K562 (cell line): Measurements from ENCODE around the gene RPL15. TPM values are rescaled to one million over a fixed set of nuclear protein-coding genes. Genes with fewer than 3 reads are reported as not detected.
A peak's percentile ranks its signal among the peaks of the same experiment; 100 is the strongest.

Source experiments
- ATAC-seq: fragments of 200-7000 bp; cut with Tn5 transposase; 3 replicates; pipeline ENCODE4 v1.9.1; 2020; ENCODE audit warnings: moderate library complexity
- BruUV-seq: library from RNA; stranded (reverse); fragments of 400-500 nt; replicated peaks from 2 replicates; lab custom pipeline; 2021; lab: Mats Ljungman, UMichigan
- CTCF ChIA-PET: fragments of 300-600 bp; formaldehyde crosslinking; extraction: SDS; loops from one replicate; lab custom pipeline; 2021; ENCODE audit warnings: low intra/inter-chr PET ratio; lab: Yijun Ruan, JAX
- POLR2A ChIA-PET: fragments of 300-600, 350-650 bp; sonication (Branson Sonifier 250); formaldehyde crosslinking; extraction: SDS; loops from one replicate; lab custom pipeline; 2021; ENCODE audit warnings: antibody characterized with exemption, inconsistent platforms; lab: Yijun Ruan, JAX
- DNase-seq, 4 experiments: peaks; one replicate each; pipeline versions ENCODE4 v3.0.0 to v3.0.0-alpha.2; 2011 to 2018; ENCODE audit warnings: low spot score in 3 of 4, mixed read lengths in 3 of 4; ENCODE audit errors: extremely low read depth in 1 of 4
- FAIRE-seq: peaks from 2 replicates; lab custom pipeline; 2011; peaks lifted over from hg19 to GRCh38; lab: Jason Lieb, UNC
- H2AFZ ChIP-seq: 2 replicates; pipeline ENCODE4 v1.6.0; 2011; ENCODE audit warnings: low read depth, low read length, control low read depth, inconsistent platforms
- H3K27ac ChIP-seq: fragments of 200-600 bp; 3 replicates; pipeline ENCODE4 v1.8.0; 2011; ENCODE audit warnings: low read depth, mild to moderate bottlenecking, control low read depth, inconsistent platforms, low read length, moderate library complexity, mixed read lengths; ENCODE audit errors: extremely low read depth
- H3K27me3 ChIP-seq, 2 experiments: fragments of 300-600 bp in 1 of 2; 2 replicates in 1 of 2; 3 replicates in 1 of 2; pipeline versions ENCODE4 v1.6.0 to v1.8.0; 2011; ENCODE audit warnings: inconsistent platforms in 2 of 2, low read length in 2 of 2, mild to moderate bottlenecking in 1 of 2, mixed read lengths in 1 of 2, moderate library complexity in 1 of 2; ENCODE audit not compliant: control insufficient read depth in 2 of 2, insufficient read depth in 2 of 2
- H3K36me3 ChIP-seq: fragments of 300-600 bp; 3 replicates; pipeline ENCODE4 v1.8.0; 2011; ENCODE audit warnings: mild to moderate bottlenecking, low read length, inconsistent platforms; ENCODE audit not compliant: control insufficient read depth, insufficient read depth
- H3K4me1 ChIP-seq, 2 experiments: fragments of 200-600 bp in 1 of 2; replicated peaks in 1 of 2; 2 replicates in 1 of 2; 3 replicates in 1 of 2; pipeline versions ENCODE4 v1.5.1 to v1.8.0; 2011; ENCODE audit warnings: inconsistent platforms in 2 of 2, low read length in 2 of 2, mild to moderate bottlenecking in 1 of 2, mixed read lengths in 1 of 2, moderate library complexity in 1 of 2; ENCODE audit not compliant: control insufficient read depth in 2 of 2, insufficient read depth in 2 of 2
- H3K4me2 ChIP-seq: 2 replicates; pipeline ENCODE4 v1.6.1; 2011; ENCODE audit warnings: low read length, control low read depth, inconsistent platforms, mixed read lengths; ENCODE audit not compliant: insufficient read depth
- H3K4me3 ChIP-seq: fragments of 200-600 bp; sonication (generic), shearing (Covaris generic); 2 replicates; pipeline ENCODE4 v1.5.1; 2016; ENCODE audit warnings: control low read depth, inconsistent platforms
- H3K79me2 ChIP-seq: fragments of 200-600 bp; 3 replicates; pipeline ENCODE4 v1.8.0; 2011; ENCODE audit warnings: low read length, inconsistent platforms; ENCODE audit not compliant: control insufficient read depth, insufficient read depth
- H3K9ac ChIP-seq, 2 experiments: 2 replicates each; pipeline versions ENCODE4 v1.6.0 to v1.6.1; 2011; ENCODE audit warnings: low read depth in 2 of 2, low read length in 2 of 2, control low read depth in 1 of 2, inconsistent platforms in 1 of 2, mild to moderate bottlenecking in 1 of 2, mixed read lengths in 1 of 2; ENCODE audit not compliant: insufficient read depth in 1 of 2
- H3K9me1 ChIP-seq: one replicate; pipeline ENCODE4 v1.6.0; 2011; ENCODE audit warnings: inconsistent platforms, mild to moderate bottlenecking, low read length, moderate library complexity; ENCODE audit not compliant: control insufficient read depth, insufficient read depth
- H3K9me3 ChIP-seq: replicated peaks from 2 replicates; pipeline ENCODE4 v1.5.1; 2011; ENCODE audit warnings: low read depth, low read length, inconsistent platforms; ENCODE audit not compliant: control insufficient read depth, insufficient read depth
- H4K20me1 ChIP-seq: replicated peaks from 2 replicates; pipeline ENCODE4 v1.6.1; 2011; ENCODE audit warnings: low read length, inconsistent platforms, mixed read lengths; ENCODE audit not compliant: control insufficient read depth, insufficient read depth
- FUS ChIP-seq: fragments of 200-400 bp; formaldehyde crosslinking; optimal IDR thresholded peaks from 2 replicates; pipeline ENCODE3; 2017; ENCODE audit warnings: low read depth, low read length
- RAD21 ChIP-seq, 2 experiments: fragments of 250-450 bp in 1 of 2; fragments of 450-650 bp in 1 of 2; sonication (Bioruptor Pico) in 1 of 2; formaldehyde crosslinking in 1 of 2; IDR thresholded peaks in 1 of 2; conservative IDR thresholded peaks in 1 of 2; 2 replicates each; pipeline versions ENCODE4 v1.4.0 to v1.8.0; 2020 to 2022; ENCODE audit warnings: mild to moderate bottlenecking in 2 of 2, moderate library complexity in 1 of 2
- WGBS: fragments of 100-300 bp; shearing (Covaris generic); methylation state at CpG from one replicate; pipeline ENCODE4 v1.1.6; 2016; ENCODE audit warnings: low coverage, mixed read lengths; ENCODE audit not compliant: insufficient coverage; ENCODE audit errors: missing lambda C conversion rate; 5-methylcytosine and 5-hydroxymethylcytosine counted together
- in situ Hi-C: fragments of 300-500 bp; cut with MboI; formaldehyde crosslinking; loops from 4 replicates; pipeline ENCODE4 v1.15.0; 2018; ENCODE audit warnings: inconsistent platforms, mixed read lengths
- intact Hi-C: fragments of 100-400 bp; cut with micrococcal nuclease; formaldehyde crosslinking; loops from 2 replicates; pipeline ENCODE4 v1.14.2; 2022
- polyA plus RNA-seq, 8 experiments: library from polyadenylated mRNA; depleted of rRNA in 4 of 8; stranded (reverse) in 5 of 8; unstranded in 3 of 8; fragments of >200 nt; fragmentation: Nextera tagmentation in 2 of 8; fragmentation: Illumina TruSeq in 1 of 8; extraction: Ambion mirVana in 2 of 8; extraction: Trizol in 1 of 8; gene quantifications; 2 replicates each; pipeline versions ENCODE4 v1.2.1 to v1.2.3, GENCODE V29; 2011 to 2014; ENCODE audit warnings: inconsistent platforms in 1 of 8, missing spikeins in 1 of 8
- total RNA-seq, 7 experiments: library from RNA; depleted of rRNA in 6 of 7; stranded (reverse); fragments of >200 nt in 6 of 7; fragmentation: Illumina TruSeq in 2 of 7; extraction: Trizol in 2 of 7; gene quantifications; 2 replicates each; pipeline versions ENCODE4 v1.2.1 to v1.2.3, GENCODE V29; 2011 to 2021; ENCODE audit warnings: low replicate concordance in 1 of 7
- TF ChIP-seq, protein P1 (sequence below), 3 experiments: IDR thresholded peaks in 2 of 3; conservative IDR thresholded peaks in 1 of 3; 2 replicates each; pipeline ENCODE4 v1.5.1; 2011 to 2012; ENCODE audit warnings: low read length in 3 of 3, mild to moderate bottlenecking in 3 of 3, control low read depth in 2 of 3, improper control_type of control experiment in 1 of 3, inconsistent platforms in 1 of 3, low read depth in 1 of 3, mixed read lengths in 1 of 3, moderate library complexity in 1 of 3; ENCODE audit not compliant: insufficient read depth in 2 of 3
- TF ChIP-seq, protein P2 (sequence below), 2 experiments: fragments of 450-650 bp; formaldehyde crosslinking in 1 of 2; IDR thresholded peaks; 2 replicates each; pipeline versions ENCODE4 v1.4.0 to v1.6.1; 2014 to 2020; ENCODE audit warnings: mild to moderate bottlenecking in 2 of 2, borderline replicate concordance in 1 of 2, low read depth in 1 of 2

The RPL15 gene
- total and polyA plus RNA-seq, 9 of the 15 experiments (the other 6 are each of a cell fraction or from before 2014, with no cell fraction given): 2,393 to 8,850 (median 3,928) TPM

DNA sequence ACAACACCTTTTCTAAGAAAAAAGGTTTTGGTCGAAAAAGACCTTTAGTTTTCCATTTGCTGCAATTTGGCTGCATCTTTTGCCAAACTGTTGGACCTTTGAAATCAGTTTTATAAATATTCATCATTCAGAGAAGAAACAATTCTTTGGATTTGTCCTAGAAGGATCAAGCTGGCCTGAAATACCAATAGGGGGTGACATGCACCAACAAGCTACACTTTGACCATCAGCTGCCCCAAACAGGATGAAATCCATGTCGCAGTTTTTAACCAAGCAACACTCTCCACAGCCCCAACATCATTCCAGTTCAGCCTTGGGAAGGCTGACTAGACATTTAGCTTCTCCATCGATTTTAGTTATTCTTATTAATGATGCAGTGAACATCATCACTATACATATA, 9.8 kb downstream of the RPL15 start:
- H3K9me3 ChIP-seq: no peaks in the 10 kb centered on the region
- H3K27ac ChIP-seq: no peak overlapping the region
- in situ Hi-C loops: no loop called here
- H3K9me1 ChIP-seq: no peaks in the 10 kb centered on the region
- no peak for DNase-seq
- TF ChIP-seq RAD21 (CRISPR knock-in tag; conservative IDR thresholded peaks at IDR 0.05 in 1 of 2, IDR thresholded peaks at IDR 0.05 in 1 of 2) (peak; percentile 22 to 59; a peak in 3 of 4 replicates), FUS (no peak)
- TF ChIP-seq, protein P1, sequence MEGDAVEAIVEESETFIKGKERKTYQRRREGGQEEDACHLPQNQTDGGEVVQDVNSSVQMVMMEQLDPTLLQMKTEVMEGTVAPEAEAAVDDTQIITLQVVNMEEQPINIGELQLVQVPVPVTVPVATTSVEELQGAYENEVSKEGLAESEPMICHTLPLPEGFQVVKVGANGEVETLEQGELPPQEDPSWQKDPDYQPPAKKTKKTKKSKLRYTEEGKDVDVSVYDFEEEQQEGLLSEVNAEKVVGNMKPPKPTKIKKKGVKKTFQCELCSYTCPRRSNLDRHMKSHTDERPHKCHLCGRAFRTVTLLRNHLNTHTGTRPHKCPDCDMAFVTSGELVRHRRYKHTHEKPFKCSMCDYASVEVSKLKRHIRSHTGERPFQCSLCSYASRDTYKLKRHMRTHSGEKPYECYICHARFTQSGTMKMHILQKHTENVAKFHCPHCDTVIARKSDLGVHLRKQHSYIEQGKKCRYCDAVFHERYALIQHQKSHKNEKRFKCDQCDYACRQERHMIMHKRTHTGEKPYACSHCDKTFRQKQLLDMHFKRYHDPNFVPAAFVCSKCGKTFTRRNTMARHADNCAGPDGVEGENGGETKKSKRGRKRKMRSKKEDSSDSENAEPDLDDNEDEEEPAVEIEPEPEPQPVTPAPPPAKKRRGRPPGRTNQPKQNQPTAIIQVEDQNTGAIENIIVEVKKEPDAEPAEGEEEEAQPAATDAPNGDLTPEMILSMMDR (IDR thresholded peaks at IDR 0.05 in 2 of 3, conservative IDR thresholded peaks at IDR 0.05 in 1 of 3; ENCODE audit: insufficient read depth in 2 of 3, low read depth in 1 of 3, low read length in 3 of 3): peak; percentile 36 to 64 (median 44); a peak in 5 of 6 replicates
- TF ChIP-seq, protein P2, sequence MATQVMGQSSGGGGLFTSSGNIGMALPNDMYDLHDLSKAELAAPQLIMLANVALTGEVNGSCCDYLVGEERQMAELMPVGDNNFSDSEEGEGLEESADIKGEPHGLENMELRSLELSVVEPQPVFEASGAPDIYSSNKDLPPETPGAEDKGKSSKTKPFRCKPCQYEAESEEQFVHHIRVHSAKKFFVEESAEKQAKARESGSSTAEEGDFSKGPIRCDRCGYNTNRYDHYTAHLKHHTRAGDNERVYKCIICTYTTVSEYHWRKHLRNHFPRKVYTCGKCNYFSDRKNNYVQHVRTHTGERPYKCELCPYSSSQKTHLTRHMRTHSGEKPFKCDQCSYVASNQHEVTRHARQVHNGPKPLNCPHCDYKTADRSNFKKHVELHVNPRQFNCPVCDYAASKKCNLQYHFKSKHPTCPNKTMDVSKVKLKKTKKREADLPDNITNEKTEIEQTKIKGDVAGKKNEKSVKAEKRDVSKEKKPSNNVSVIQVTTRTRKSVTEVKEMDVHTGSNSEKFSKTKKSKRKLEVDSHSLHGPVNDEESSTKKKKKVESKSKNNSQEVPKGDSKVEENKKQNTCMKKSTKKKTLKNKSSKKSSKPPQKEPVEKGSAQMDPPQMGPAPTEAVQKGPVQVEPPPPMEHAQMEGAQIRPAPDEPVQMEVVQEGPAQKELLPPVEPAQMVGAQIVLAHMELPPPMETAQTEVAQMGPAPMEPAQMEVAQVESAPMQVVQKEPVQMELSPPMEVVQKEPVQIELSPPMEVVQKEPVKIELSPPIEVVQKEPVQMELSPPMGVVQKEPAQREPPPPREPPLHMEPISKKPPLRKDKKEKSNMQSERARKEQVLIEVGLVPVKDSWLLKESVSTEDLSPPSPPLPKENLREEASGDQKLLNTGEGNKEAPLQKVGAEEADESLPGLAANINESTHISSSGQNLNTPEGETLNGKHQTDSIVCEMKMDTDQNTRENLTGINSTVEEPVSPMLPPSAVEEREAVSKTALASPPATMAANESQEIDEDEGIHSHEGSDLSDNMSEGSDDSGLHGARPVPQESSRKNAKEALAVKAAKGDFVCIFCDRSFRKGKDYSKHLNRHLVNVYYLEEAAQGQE (IDR thresholded peaks at IDR 0.05; ENCODE audit: borderline replicate concordance): peak; percentile 57
- TF ChIP-seq, protein P2 (CRISPR knock-in tag; IDR thresholded peaks at IDR 0.05; ENCODE audit: low read depth): no peak
- TF ChIP-seq, all 486 proteins: peak for 3
- intact Hi-C loops: loop anchor here (2.0 kb wide), 1 partner anchor 72 kb away; no protein-coding TSS in a partner anchor
- Histone ChIP-seq H3K4me2 (no peak overlapping the region), H2AFZ (no peak overlapping the region), H3K36me3 (no peaks in the 10 kb centered on the region), H3K4me3 (no peak overlapping the region), H3K27me3 (no peaks in the 10 kb centered on the region), H3K4me1 (peaks cover 3 to 15% of the 10 kb centered on the region in 2 experiments; a peak in 2 of 5 replicates), H3K79me2 (no peaks in the 10 kb centered on the region), H3K9ac (no peak overlapping the region), H4K20me1 (no peaks in the 10 kb centered on the region)
- WGBS: 9% methylated on average over 3 of the region's 3 CpGs
- ATAC-seq: peak; percentile 50; the same call in 2 of the 3 replicates
- POLR2A ChIA-PET: interaction anchor here (1.1 to 8.9 kb wide), 4 partner anchors 8 to 11 kb away, joined by 3 to 81 read pairs (median 4); partner anchors contain the start of genes NKIRAS1 and RPL15
- FAIRE-seq: peak; percentile 6
- BruUV-seq: no TSS peak
- CTCF ChIA-PET: interaction anchor here (0.5 to 1.7 kb wide), 2 partner anchors 311 to 756 kb away, joined by 3 read pairs; no protein-coding TSS in a partner anchor
